MM.1S (cell line): Measurements from ENCODE around the gene SYNRG.

Experiments used
- DNase-seq: peaks from one replicate; pipeline ENCODE4 v3.0.0-alpha.2; 2015
- H2AFZ ChIP-seq: fragments of 300-600 bp; sonication (generic); 2 replicates; pipeline ENCODE4 v1.6.0; 2016; ENCODE audit warnings: antibody characterized with exemption, low read length
- H3F3A ChIP-seq: fragments of 300-600 bp; sonication (generic); 2 replicates; pipeline ENCODE4 v1.6.1; 2016; ENCODE audit warnings: mild to moderate bottlenecking, antibody characterized with exemption, low read length, moderate library complexity, mixed read lengths; ENCODE audit not compliant: insufficient read depth
- H3K27ac ChIP-seq: fragments of 300-600 bp; sonication (generic); 2 replicates; pipeline ENCODE4 v1.5.1; 2016; ENCODE audit warnings: mild to moderate bottlenecking, low read length
- H3K27me3 ChIP-seq: fragments of 300-600 bp; sonication (generic); replicated peaks from 2 replicates; pipeline ENCODE4 v1.6.0; 2016; ENCODE audit warnings: low read length; ENCODE audit not compliant: insufficient read depth
- H3K36me3 ChIP-seq: fragments of 300-600 bp; sonication (generic); replicated peaks from 2 replicates; pipeline ENCODE4 v1.6.1; 2016; ENCODE audit warnings: mild to moderate bottlenecking, low read length, mixed read lengths; ENCODE audit not compliant: insufficient read depth
- H3K4me1 ChIP-seq: fragments of 300-600 bp; sonication (generic); 2 replicates; pipeline ENCODE4 v1.6.1; 2016; ENCODE audit warnings: low read length, mixed read lengths
- H3K4me2 ChIP-seq: fragments of 300-600 bp; sonication (generic); 2 replicates; pipeline ENCODE4 v1.6.0; 2016; ENCODE audit warnings: low read depth, low read length
- H3K4me3 ChIP-seq: fragments of 300-600 bp; sonication (generic); 2 replicates; pipeline ENCODE4 v1.5.1; 2016; ENCODE audit warnings: low read length, mixed read lengths
- H3K79me2 ChIP-seq: fragments of 300-600 bp; sonication (generic); 2 replicates; pipeline ENCODE4 v1.6.1; 2016; ENCODE audit warnings: mixed run types, low read length, mixed read lengths
- H3K9ac ChIP-seq: fragments of 300-600 bp; sonication (generic); 2 replicates; pipeline ENCODE4 v1.6.1; 2016; ENCODE audit warnings: low read length, mixed read lengths
- H3K9me2 ChIP-seq: fragments of 300-600 bp; sonication (generic); replicated peaks from 2 replicates; pipeline ENCODE4 v1.6.1; 2016; ENCODE audit warnings: mild to moderate bottlenecking, low read length, mixed read lengths; ENCODE audit not compliant: insufficient read depth
- H3K9me3 ChIP-seq: fragments of 300-600 bp; sonication (generic); replicated peaks from 2 replicates; pipeline ENCODE4 v1.6.1; 2016; ENCODE audit warnings: mild to moderate bottlenecking, low read length, mixed read lengths; ENCODE audit not compliant: insufficient read depth
- H4K20me1 ChIP-seq: fragments of 300-600 bp; sonication (generic); 2 replicates; pipeline ENCODE4 v1.6.1; 2016; ENCODE audit warnings: mild to moderate bottlenecking, low read length, moderate library complexity, mixed read lengths; ENCODE audit not compliant: insufficient read depth
- CTCF ChIP-seq: fragments of 300-600 bp; sonication (generic); IDR thresholded peaks from 2 replicates; pipeline ENCODE4 v1.5.1; 2016; ENCODE audit warnings: antibody characterized with exemption, low read length, mixed read lengths
- EZH2 ChIP-seq: fragments of 300-600 bp; sonication (generic); optimal IDR thresholded peaks from 2 replicates; pipeline ENCODE3; 2017; ENCODE audit warnings: low read depth, mild to moderate bottlenecking, antibody characterized with exemption, low read length, mixed read lengths
- EZH2phosphoT487 ChIP-seq: fragments of 300-600 bp; sonication (generic); IDR thresholded peaks from 2 replicates; pipeline ENCODE4 v1.6.1; 2018; ENCODE audit warnings: antibody characterized with exemption, low read length

The SYNRG gene

GRCh38 chr17:37555386-37555785 lies 53.8 kb downstream of the SYNRG start:
- H3K4me3 ChIP-seq, result no peak overlapping the region
- H3K4me1 ChIP-seq, result no peaks in the 10 kb centered on the region
- H3K4me2 ChIP-seq, result no peak overlapping the region
- H3K9me2 ChIP-seq, result no peaks in the 10 kb centered on the region
- 0 out of 2 replicates have a peak, but pooled peaks cover 3% of the 10 kb centered on the region for H3F3A ChIP-seq
- peaks cover 10% of the 10 kb centered on the region for H3K36me3 ChIP-seq
- H3K9ac ChIP-seq, result no peak overlapping the region
- no peak for DNase-seq
- H3K27ac ChIP-seq, result no peak overlapping the region
- no peaks in the 10 kb centered on the region for H3K27me3 ChIP-seq
- H4K20me1 ChIP-seq, result no peaks in the 10 kb centered on the region
- no peak overlapping the region for H2AFZ ChIP-seq
- no peaks in the 10 kb centered on the region for H3K9me3 ChIP-seq
- H3K79me2 ChIP-seq, result peaks cover 32% of the 10 kb centered on the region
- TF ChIP-seq CTCF, result no peak
- TF ChIP-seq EZH2phosphoT487, result no peak
- no peak for TF ChIP-seq EZH2

GRCh38 chr17:37553401-37553966 lies 55.7 kb downstream of the SYNRG start:
- no peak for DNase-seq
- H3K4me3 ChIP-seq, result no peak overlapping the region
- no peaks in the 10 kb centered on the region for H3K27me3 ChIP-seq
- no peaks in the 10 kb centered on the region for H4K20me1 ChIP-seq
- H2AFZ ChIP-seq, result no peak overlapping the region
- TF ChIP-seq EZH2 (no peak), EZH2phosphoT487 (no peak), CTCF (no peak)
- H3K9me3 ChIP-seq, result no peaks in the 10 kb centered on the region
- no peak overlapping the region for H3K9ac ChIP-seq
- peaks cover 10% of the 10 kb centered on the region for H3K36me3 ChIP-seq
- H3F3A ChIP-seq, result 0 out of 2 replicates have a peak, but pooled peaks cover 3% of the 10 kb centered on the region
- H3K4me1 ChIP-seq, result no peaks in the 10 kb centered on the region
- no peak overlapping the region for H3K4me2 ChIP-seq
- H3K9me2 ChIP-seq, result no peaks in the 10 kb centered on the region
- peaks cover 46% of the 10 kb centered on the region for H3K79me2 ChIP-seq
- no peak overlapping the region for H3K27ac ChIP-seq

- H3K79me2 ChIP-seq, result peaks cover 60% of the 10 kb centered on the region
- H3K27me3 ChIP-seq, result no peaks in the 10 kb centered on the region
- peaks cover 10% of the 10 kb centered on the region; the same call in 1 of the 2 replicates for H3K36me3 ChIP-seq
- no peaks in the 10 kb centered on the region for H3F3A ChIP-seq
- TF ChIP-seq EZH2phosphoT487 (no peak), CTCF (no peak), EZH2 (no peak)
- H3K9me2 ChIP-seq, result no peaks in the 10 kb centered on the region
- no peak overlapping the region for H3K27ac ChIP-seq
- no peak overlapping the region for H3K9ac ChIP-seq
- no peaks in the 10 kb centered on the region for H3K4me1 ChIP-seq
- no peaks in the 10 kb centered on the region for H3K9me3 ChIP-seq
- no peak overlapping the region for H2AFZ ChIP-seq
- no peak overlapping the region for H3K4me3 ChIP-seq
- no peak for DNase-seq
- no peak overlapping the region for H3K4me2 ChIP-seq
- H4K20me1 ChIP-seq, result no peaks in the 10 kb centered on the region
Observed at GRCh38 chr17:37551788-37552187, 57.4 kb downstream of the SYNRG start.
